ENCODE results near the gene RALY.

RALY gene

GRCh38 chr20:34037121-34037520 lies 43.4 kb downstream of the RALY start:
- no peak for TF ChIP-seq CTCF (IDR thresholded peaks at IDR 0.05; ENCODE audit: control extremely low read depth, extremely low read depth, low read depth, missing control alignments)
- ChIA-PET CTCF (interaction anchor here (1.1 kb wide), 1 partner anchor 15 kb away, joined by 3 read pairs; no protein-coding TSS in a partner anchor), POLR2A (interaction anchor here (0.5 kb wide), 1 partner anchor 12 kb away, joined by 6 read pairs; no protein-coding TSS in a partner anchor)
- no peak for DNase-seq (ENCODE audit: extremely low spot score)

- ChIA-PET POLR2A (interaction anchor here (0.6 kb wide), 1 partner anchor 303 kb away, joined by 4 read pairs; no protein-coding TSS in a partner anchor), CTCF (interaction anchor here (1.1 to 1.8 kb wide), 3 partner anchors 13 to 16 kb away, joined by 3 to 8 read pairs (median 5); no protein-coding TSS in a partner anchor)
- no peak for DNase-seq (ENCODE audit: extremely low spot score)
- no peak for TF ChIP-seq CTCF (IDR thresholded peaks at IDR 0.05; ENCODE audit: control extremely low read depth, extremely low read depth, low read depth, missing control alignments)
These were observed 44.1 kb downstream of the RALY start for GRCh38 chr20:34037767-34038166.

GRCh38 chr20:34040300-34040995 lies 46.7 kb downstream of the RALY start:
- ChIA-PET POLR2A (no interaction called here), CTCF (interaction anchor here (1.1 to 1.7 kb wide), 3 partner anchors 9 to 29 kb away, joined by 3 to 5 read pairs (median 5); no protein-coding TSS in a partner anchor)
- no peak for DNase-seq (ENCODE audit: extremely low spot score)
- TF ChIP-seq CTCF (IDR thresholded peaks at IDR 0.05; ENCODE audit: control extremely low read depth, extremely low read depth, low read depth, missing control alignments): no peak

GRCh38 chr20:34041226-34041625 lies 47.5 kb downstream of the RALY start:
- TF ChIP-seq CTCF (IDR thresholded peaks at IDR 0.05; ENCODE audit: control extremely low read depth, extremely low read depth, low read depth, missing control alignments): no peak
- CTCF ChIA-PET: interaction anchor here (1.1 to 1.7 kb wide), 2 partner anchors 8 to 19 kb away, joined by 5 read pairs; no protein-coding TSS in a partner anchor
- POLR2A ChIA-PET: no interaction called here
- DNase-seq (ENCODE audit: extremely low spot score): no peak

GRCh38 chr20:34042262-34042661 lies 48.6 kb downstream of the RALY start:
- ChIA-PET CTCF (interaction anchor here (1.6 to 1.7 kb wide), 3 partner anchors 18 to 27 kb away, joined by 4 to 5 read pairs (median 5); no protein-coding TSS in a partner anchor), POLR2A (no interaction called here)
- TF ChIP-seq CTCF (IDR thresholded peaks at IDR 0.05; ENCODE audit: control extremely low read depth, extremely low read depth, low read depth, missing control alignments): no peak
- DNase-seq (ENCODE audit: extremely low spot score): no peak

- ChIA-PET CTCF (interaction anchor here (1.2 to 1.7 kb wide), 4 partner anchors 19 to 26 kb away, joined by 3 to 5 read pairs (median 4); no protein-coding TSS in a partner anchor), POLR2A (no interaction called here)
- DNase-seq (ENCODE audit: extremely low spot score): no peak
- no peak for TF ChIP-seq CTCF (IDR thresholded peaks at IDR 0.05; ENCODE audit: control extremely low read depth, extremely low read depth, low read depth, missing control alignments)
These were observed 49.3 kb downstream of the RALY start for GRCh38 chr20:34043025-34043424.
